DMS79 (cell line): ENCODE measurements around the gene OR5H2.

Source experiments
- DNase-seq: peaks from one replicate; lab custom pipeline; 2025; lab: John Stamatoyannopoulos, UW

Gene OR5H2

DNA sequence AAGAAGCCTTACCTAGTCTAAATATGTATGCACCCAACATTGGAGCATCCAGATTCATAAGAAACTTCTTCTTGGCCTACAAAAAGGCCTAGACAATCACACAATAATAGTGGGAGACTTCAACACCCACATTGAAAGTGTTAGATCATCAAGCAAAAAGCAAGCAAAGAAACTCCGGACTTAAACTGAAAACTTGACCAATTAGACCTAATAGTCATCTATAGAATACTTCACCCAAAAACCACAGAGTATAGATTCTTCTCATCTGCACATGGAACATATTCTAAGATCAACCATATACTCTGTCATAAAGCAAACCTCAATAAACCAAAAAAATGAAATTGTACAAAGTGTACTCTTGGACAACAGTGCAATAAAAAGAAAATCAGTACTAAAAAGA is 49.0 kb downstream of the OR5H2 start:
- DNase-seq, result no peak
